ENCODE results near the gene FLT3LG.

FLT3LG gene

DNA sequence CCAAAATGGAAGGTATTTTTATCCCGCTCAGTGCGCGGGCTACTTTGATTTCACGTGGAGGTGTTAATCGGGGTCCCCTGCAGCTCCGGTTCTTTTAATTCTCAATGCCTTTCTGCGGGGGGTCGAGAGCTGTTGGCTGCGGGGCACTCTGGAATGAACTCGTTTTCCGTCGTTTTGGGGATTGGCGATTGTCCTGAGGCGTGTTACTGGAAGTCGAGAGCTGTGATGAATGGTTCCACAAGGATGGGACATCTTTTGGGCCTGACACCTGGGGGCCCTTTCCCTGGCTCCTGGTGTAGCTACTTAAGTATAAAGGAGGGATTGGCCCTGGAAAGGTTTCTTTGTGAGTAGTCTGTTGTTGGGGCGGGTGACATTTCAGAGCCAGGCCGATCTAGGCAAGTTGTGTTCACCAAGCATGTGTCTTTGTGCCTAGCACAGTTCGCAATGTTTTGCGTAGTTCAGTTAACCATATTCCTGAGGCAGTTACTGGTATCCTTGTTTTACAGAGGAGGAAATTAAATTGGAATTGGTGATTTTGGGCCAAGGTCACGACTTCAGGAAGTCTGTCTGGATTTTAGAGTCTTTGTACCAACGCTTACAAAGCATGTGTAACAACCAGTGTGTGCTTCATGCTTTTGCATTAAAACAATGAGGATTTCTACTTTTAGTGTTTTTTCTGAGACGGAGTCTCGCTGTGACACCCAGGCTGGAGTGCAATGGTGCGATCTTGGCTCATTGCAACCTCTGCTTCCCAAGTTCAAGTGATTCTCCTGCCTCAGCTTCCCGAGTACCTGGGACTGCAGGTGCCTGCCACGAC, 14.2 kb downstream of the FLT3LG start:
- no peak for DNase-seq (ENCODE audit: low spot score)

DNA sequence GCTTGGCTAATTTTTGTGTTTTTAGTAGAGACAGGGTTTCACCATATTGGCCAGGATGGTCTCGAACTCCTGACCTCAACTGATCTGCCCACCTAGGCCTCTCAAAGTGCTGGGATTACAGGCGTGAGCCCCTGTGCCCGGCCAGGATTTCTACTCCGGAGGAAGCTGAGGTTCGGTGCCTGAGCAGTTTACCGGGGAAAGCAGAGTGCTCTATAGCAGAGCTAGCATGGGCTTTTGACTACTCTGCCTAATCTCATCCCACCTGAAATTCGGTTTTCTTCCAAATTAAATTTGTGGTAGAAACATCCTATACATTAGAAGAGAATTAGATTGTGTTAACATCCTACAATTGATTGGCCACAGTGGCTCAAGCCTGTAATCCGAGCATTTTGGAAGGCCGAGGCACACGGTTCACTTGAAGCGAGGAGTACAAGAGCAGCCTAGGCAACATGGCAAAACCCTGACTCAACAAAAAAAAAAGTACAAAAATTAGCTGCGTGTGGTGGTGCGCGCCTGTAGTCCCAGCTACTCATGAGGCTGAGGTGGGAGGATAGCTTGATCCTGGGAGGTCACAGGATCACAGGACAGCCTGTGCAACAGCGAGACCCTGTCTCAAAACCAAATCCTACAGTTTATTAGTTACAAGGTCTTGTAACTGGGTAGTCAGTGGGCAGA, 15.0 kb downstream of the FLT3LG start:
- DNase-seq (ENCODE audit: low spot score): no peak

DNA sequence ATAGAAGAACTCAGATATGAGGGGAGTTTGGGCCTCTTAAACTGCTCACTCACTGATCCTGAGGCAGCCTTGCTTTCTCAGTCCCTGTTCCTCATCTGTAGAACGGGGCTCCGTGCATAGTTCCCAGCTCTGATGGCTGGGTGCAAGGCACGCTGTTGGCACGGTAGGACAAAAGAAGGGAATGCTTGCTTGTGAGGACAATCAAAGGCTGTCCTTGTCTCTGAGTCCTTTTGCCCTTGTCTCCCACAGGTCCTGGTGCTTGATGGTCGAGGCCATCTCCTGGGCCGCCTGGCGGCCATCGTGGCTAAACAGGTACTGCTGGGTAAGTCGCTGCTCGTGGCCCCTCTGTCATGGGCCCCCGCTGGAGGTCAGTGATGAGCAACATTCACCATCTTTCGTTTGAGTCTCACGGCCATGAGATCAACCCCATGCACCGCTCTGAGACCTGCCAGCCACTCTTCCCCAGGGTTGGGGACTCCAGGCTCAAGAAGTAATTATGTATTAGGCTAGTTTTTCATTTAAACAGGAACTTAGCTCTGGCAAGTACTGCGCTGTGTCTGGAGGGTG, 15.7 kb downstream of the FLT3LG start:
- DNase-seq (ENCODE audit: low spot score): no peak

DNA sequence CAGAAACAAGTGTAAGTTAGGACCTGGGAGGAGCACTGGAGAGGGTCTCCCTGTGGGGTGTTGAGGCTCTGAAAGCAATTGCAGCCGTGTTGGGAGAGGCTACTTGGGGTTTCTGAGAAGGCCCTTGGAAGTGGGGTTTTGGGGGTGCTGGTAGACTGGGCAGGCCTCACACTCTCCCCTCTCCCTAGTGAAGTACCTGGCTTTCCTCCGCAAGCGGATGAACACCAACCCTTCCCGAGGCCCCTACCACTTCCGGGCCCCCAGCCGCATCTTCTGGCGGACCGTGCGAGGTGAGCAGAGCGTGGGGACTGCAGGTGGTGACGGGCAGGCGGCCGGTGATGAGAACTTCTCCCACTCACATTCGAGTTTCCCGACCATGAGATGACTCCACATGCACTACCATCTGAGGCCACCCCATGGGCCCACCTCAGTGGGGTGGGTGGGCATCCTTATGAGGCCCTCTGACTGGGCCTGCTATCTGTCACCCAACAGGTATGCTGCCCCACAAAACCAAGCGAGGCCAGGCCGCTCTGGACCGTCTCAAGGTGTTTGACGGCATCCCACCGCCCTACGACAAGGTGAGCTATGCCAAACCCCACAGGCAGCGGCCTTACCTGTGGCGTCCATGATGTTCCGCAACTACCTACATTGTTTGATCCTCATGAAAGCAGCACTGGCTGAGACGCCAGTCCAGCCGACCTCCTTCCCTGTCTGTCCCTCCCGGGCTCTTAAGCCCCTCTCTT, 16.4 kb downstream of the FLT3LG start:
- DNase-seq (ENCODE audit: low spot score): no peak

DNA sequence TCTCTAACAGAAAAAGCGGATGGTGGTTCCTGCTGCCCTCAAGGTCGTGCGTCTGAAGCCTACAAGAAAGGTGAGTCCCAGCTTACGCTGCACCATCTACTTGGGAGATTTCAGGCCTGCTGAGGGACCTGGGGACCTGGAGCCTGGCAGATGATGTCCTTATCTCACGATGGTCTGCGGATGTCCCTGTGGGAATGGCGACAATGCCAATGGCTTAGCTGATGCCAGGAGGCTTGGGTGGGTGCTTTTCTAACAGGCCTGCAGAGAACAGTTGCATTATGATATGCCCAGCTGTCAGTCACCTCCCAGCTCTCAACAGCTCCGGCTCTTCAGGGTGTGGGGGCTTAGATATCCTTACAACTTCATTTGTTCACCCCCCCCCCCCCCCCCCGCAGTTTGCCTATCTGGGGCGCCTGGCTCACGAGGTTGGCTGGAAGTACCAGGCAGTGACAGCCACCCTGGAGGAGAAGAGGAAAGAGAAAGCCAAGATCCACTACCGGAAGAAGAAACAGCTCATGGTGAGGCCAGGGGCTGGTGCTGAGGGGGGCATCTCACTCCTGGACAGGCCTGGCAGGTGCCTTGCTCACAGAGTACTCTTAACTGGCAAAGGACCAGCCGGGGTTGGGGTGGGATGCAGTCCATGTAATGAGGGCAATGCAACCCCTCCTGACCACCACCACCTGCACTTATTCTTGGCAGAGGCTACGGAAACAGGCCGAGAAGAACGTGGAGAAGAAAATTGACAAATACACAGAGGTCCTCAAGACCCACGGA, 17.2 kb downstream of the FLT3LG start:
- no peak for DNase-seq (ENCODE audit: low spot score)

DNA sequence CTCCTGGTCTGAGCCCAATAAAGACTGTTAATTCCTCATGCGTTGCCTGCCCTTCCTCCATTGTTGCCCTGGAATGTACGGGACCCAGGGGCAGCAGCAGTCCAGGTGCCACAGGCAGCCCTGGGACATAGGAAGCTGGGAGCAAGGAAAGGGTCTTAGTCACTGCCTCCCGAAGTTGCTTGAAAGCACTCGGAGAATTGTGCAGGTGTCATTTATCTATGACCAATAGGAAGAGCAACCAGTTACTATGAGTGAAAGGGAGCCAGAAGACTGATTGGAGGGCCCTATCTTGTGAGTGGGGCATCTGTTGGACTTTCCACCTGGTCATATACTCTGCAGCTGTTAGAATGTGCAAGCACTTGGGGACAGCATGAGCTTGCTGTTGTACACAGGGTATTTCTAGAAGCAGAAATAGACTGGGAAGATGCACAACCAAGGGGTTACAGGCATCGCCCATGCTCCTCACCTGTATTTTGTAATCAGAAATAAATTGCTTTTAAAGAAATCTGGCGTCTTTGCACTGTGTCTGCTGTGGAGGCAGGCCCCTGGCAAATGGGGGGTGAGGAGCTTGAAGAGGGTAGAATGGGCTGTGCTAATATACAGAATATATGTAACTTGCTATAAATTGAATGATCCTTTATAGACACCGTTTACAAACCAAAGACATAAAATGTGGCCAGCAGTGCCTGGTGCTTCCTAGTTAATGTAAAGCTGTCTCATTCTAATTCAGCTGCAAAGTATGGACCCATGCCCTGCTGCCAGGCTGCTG, 18.0 kb downstream of the FLT3LG start:
- DNase-seq (ENCODE audit: low spot score): no peak

DNA sequence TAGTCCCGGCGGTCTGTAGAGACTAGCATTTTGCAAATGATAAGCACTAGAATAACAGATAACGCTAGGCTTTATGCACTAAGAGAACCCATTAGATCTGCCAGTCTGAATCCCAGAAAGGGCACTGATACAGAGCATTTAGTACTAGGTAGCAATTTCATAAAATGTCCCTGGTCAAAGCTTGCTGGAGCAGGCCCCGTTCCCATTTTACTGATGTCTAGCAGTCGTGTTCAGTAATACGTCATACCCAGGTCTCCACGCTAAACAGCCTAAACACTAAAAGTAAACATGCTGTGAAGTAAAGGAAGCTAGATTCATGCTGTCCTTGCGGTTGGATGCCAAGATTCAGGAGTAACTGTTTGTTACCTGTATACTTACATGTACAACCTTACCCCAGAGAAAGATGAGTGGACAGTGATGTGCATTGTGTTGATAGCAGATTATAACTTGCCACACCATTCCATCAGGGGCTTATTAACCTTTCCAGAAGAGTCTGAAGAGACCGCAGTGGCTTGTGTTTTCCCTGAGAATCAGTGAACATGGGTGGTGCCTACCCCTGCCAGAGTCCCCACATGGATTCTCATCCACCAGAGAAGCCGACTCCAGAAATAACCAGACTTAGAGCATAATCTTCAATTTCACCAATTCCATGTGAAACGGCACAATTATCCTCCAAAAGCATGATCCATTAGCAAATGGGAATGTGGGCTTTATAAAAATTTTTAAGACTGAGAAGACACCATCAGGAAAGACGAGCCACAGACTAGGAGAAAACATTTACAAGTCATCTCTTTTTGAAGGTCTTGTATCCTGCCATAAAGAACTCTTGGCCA, 18.8 kb downstream of the FLT3LG start:
- peak; percentile 50 for DNase-seq (ENCODE audit: low spot score)

DNA sequence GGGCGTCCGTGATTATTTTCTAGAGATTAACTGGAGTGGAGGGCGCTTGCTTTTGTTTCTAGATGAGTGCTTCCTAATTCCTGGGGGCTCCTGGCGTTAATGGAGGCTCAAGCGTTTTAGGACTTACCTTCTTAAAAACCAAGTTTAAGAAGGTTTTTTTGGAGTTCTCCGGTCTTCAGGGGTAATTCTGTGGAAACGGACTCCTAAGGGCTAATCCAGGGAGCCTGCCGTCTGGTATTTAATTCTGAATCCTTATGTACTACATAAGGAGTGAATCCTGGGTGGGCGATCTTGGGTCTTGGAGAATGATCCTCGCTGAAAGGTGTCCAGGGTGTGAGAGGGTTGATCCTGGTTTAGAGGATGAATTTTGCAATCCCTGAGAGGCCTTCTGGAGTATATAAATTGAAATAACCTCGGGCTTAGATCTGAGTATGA, 22.6 kb downstream of the FLT3LG start:
- no peak for DNase-seq (ENCODE audit: low spot score)

DNA sequence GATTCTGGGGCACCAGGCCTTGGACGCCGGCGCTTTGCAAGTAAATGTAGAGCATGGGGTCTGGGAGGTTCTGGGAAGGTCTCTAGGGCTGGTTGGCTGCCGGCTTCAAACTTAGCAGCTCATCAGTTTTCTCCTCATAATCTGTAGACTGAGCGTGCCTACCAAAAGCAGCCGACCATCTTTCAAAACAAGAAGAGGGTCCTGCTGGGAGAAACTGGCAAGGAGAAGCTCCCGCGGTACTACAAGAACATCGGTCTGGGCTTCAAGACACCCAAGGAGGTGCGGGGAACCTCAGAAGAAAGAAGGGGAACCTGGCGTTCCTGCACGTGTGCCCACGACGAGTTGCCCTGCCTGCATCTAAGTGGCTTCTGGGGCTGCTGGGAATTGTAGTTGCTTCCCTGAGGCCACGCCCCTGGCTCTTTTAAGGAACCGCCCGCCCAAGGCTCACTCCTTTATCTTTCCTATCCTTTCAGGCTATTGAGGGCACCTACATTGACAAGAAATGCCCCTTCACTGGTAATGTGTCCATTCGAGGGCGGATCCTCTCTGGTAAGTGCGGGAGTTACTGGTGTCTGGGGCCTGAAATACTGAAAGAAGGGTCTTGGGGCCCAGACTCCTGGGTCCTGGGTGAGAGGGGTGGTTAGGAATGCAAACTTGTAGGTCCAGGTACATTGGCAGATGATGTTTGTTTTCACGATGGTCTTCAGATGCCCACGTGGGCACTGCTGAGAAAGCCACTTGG, 23.2 kb downstream of the FLT3LG start:
- DNase-seq (ENCODE audit: low spot score): peak; percentile 70

DNA sequence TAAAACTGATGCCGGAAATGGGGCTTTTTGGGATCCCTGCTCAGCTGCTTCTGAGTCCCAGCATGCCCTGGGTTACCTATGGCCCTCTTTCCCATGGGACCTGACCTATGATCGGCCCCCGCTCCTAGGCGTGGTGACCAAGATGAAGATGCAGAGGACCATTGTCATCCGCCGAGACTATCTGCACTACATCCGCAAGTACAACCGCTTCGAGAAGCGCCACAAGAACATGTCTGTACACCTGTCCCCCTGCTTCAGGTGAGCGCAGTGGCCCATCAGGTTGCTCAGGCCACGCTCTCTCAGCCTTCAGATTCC, 23.7 kb downstream of the FLT3LG start:
- no peak for DNase-seq (ENCODE audit: low spot score)

DNA sequence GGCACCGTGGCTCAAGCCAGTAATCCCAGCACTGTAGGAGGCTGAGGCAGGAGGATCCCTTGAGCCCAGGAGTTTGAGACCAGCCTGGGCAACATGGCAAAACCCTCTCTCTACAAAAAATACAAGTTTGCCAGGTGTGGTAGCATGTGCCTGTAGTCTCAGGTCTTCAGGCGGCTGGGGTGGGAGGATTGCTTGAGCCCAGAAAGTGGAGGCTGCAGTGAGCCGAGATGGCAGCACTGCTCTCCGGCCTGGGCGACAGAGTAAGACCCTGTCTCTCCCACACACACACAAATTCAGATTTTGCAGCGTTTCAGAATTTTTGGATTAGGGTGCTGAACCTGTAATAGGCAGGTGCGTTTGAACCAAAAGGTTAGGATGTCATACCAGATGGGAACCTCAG, 24.5 kb downstream of the FLT3LG start:
- DNase-seq (ENCODE audit: low spot score): no peak

DNA sequence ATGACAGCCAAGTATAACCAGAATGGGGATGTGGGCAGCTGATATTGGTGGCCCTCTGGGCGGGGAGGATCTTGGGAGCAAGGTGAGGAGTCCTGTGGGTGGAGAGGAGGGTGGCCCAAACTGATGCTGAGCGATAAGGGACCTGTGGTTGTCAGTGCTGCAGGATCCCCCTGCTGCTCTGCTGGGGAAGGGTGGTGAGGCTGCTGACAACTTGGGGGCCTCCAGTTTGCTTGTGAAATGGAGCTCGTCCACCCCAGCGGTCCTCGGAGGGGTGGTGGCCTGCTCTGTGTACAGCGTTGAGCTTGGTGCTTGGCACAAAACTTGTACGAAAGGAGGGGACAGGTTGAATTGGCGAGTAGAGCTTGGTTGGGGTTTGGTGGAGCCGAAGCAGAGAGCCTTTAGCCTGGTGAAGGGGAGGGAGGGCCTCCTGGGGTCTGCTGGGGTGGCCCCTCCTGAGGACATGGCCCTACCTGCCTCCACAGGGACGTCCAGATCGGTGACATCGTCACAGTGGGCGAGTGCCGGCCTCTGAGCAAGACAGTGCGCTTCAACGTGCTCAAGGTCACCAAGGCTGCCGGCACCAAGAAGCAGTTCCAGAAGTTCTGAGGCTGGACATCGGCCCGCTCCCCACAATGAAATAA, 25.1 kb downstream of the FLT3LG start:
- DNase-seq (ENCODE audit: low spot score): no peak

DNA sequence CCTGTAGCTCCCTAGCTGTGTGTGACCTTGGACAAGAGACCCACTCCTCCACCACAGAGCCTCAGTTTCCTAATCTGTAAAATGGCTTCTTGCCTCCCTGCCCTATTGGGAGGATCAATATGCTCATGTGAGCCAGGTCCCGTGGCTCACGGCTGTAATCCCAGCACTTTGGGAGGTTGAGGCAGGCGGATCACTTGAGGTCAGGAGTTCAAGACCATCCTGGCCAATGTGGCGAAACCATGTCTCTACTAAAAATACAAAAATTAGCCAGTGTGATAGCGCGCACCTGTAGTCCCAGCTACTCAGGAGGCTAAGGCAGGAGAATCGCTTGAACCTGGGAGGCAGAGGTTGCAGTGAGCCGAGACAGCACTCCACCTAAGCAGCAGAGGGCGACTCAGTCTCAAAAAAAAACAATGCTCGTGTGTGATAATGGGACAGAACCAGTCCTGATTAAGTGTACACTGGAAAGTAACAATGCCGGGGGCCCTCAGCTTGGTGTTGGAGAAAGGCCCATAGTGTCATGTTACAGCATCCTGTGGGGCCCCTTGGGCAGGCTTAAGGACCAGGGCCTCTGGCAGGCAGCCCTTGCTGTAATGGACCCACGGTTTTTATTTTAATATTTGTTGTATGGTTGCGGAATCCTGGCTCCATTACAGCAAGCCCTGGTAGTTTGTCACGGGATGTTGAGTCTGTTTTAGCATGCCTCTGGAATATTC, 29.0 kb downstream of the FLT3LG start:
- peak; percentile 83 for DNase-seq (ENCODE audit: low spot score)

DNA sequence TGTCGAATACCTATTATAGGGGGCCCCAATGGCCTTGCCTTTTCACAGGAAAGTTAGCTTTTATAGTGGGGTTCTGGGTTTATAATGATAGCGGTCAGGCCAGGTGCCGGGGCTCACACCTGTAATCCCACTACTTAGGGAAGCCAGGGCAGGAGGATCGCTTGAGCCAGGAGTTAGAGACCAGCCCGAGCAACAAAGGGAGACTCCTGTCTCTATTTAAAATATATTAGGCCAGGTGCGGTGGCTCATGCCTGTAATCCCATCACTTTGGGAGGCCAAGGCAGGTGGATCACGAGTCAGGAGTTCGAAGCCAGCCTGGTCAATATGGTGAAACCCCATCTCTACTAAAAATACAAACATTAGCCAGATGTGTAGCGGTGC, 29.6 kb downstream of the FLT3LG start:
- DNase-seq (ENCODE audit: low spot score): no peak

DNA sequence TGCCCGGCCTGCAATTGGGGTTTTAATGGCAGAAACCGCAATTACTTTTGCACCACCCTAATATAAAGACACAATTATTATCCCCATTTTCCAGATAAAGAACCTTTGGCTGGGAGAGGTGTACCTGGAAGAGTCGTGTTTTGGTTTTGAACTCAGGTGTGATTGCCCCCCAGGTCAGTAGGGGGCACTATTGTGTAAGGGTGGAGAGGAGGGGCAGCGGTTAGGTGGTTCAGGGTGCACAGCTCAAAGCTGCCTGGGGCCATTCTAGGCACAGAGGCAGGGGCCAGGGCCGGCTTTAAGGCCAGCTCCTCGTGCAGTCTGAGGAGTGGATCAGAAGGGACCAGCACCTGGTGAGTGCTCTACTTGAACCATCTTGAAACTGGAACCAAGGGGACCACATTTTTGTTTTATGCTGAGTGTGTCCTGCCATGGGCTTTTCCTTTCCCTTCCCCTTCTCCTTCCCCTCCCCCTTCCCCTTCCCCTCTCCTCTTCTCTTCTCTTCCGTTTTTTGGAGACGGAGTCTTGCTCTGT, 32.6 kb downstream of the FLT3LG start:
- peak; percentile 71 for DNase-seq (ENCODE audit: low spot score)

DNA sequence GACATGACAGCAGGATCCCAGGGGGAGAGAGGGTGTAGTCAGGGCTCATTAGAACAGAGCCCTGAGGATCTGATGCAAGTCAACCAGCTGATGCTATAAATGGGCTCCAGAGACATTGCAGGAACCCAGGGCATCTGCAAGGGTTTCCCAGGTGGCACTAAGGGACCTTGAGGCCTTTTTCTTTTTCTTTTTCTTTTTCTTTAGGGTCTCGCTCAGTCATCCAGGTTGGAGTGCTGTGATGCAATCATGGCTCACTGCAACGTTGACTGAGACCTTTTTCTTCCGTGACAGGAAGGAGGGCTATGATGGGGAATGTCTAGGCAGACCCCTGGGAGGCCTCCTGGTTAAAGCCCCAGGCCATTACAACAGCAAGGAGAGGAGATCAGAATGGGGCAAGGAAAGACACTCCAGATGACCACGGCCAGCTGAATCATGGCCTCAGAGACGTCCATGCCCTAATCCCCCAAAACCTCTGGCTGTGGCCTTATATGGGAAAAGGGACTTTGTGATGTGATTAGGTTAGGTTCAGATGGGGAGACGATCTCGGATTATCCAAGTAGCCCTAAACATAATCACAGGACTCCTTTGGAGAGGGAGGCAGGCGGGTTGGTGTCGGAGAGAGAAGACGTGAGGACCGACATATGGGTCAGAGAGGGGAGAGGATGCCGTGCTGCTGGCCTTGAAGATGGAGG, 33.9 kb downstream of the FLT3LG start:
- no peak for DNase-seq (ENCODE audit: low spot score)

DNA sequence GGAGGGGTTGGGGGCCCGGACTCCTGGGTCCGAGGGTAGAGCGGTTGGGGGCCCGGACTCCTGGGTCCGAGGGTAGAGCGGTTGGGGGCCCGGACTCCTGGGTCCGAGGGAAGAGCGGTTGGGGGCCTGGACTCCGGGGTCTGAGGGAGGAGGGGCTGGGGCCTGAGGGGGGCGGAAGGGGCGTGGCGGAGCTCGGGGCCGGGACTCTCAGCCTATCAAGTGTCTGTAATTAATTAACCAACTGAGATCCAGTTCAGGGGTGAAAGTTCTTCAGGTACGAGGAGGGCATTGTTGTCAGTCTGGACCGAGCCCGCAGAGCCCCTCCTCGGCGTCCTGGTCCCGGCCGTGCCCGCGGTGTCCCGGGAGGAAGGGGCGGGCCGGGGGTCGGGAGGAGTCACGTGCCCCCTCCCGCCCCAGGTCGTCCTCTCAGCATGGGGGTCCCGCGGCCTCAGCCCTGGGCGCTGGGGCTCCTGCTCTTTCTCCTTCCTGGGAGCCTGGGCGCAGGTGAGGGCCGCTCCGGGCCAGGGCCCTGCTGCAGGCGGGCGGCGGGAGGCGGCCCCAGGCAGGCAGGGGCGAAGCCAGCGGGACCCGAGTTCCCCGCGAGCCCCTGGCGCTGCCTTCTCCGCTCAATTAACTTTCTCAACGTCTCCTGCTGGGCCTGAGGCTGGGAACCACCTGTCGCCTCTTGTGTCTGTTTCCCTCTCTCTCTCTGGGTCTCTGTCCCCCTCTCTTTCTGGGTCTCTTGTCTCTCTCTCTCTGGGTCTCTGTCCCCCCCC, 39.1 kb downstream of the FLT3LG start:
- DNase-seq (ENCODE audit: low spot score): peak; percentile 65
